NT2/D1 (cell line): ENCODE data around the gene TSC2.

Experiments used
- YY1 ChIP-seq: IDR thresholded peaks from 2 replicates; pipeline ENCODE4 v1.6.1; 2011; ENCODE audit not compliant: insufficient read length, insufficient read depth
- ZNF274 ChIP-seq: IDR thresholded peaks from 2 replicates; pipeline ENCODE4 v1.6.1; 2011; ENCODE audit warnings: mild to moderate bottlenecking, low read depth, low read length

DNA sequence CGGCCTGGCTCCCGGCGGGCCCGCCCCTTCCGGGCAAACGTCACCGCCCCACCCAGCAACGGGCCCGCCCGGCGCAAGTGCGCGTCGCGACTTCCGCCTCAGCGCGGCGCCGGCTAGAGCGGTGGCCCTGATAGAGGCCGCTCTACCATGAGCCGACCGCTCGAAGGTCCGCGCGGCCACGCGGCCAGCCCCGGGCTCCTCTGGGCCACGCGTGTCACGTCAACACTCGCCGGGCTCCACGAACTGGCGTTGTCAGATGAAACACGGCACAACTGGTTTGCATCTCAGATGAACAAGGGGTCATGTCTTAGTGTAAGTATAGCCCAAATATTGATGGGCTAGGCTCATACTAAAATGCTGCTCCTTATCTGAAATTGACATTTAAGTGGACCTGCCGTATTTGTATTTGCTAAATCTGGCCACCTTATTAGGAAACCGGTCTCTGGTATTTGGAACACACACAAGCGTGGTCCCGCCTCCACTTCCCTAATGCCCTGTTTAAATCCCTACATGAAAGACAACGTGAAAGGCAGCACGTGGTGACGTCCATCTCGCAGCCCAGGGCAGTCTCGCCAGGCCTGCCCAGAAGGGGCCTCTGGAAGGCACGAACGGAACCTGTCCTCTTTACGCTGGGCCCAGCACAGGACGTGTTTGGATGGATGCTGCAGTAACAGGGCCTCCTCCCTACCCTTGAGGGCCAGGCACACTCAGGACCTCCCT lies 37.8 kb upstream of the TSC2 start, which contains the start of gene ZNF598:
- TF ChIP-seq YY1 (no peak), ZNF274 (no peak)
